ENCODE measurements around the gene PC. TPM values are rescaled to one million over a fixed set of nuclear protein-coding genes. Genes with fewer than 3 reads are reported as not detected.
A peak's percentile ranks its signal among the peaks of the same experiment; 100 is the strongest.

PC gene
- total RNA-seq, 1 donor from 2014 or later: 10.5 TPM

DNA sequence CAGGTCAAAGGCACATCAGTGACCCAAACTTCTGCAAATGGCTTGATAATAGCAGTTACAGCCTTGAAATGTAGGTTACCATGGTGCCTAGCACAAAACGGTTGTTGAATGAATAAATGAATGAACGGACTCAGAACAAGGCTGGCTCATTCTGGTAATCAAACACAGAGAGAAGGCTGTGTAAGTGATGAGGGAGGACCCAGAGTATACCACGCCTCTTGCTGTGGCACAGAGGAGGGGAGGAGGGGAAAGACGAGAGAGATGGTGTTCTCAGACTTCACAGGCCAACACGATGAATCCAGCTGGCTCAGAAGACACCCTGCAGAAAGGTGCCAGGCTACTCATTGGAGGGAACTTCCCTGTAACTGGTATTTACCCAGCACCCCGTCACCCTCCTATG, 38.3 kb downstream of the PC start:
- no peak overlapping the region for H3K4me2 ChIP-seq (ENCODE audit: low read length)
- H3K27ac ChIP-seq (ENCODE audit: low read depth, low read length): no peak overlapping the region
- Mint-ChIP-seq H3K9me3 (ENCODE audit: unreplicated experiment) (no peaks in the 10 kb centered on the region), H3K27ac (ENCODE audit: unreplicated experiment) (no peak overlapping the region), H3K4me3 (ENCODE audit: unreplicated experiment) (no peak overlapping the region), H3K4me1 (ENCODE audit: low read depth, unreplicated experiment) (no peaks in the 10 kb centered on the region), H3K27me3 (ENCODE audit: low read depth, unreplicated experiment) (no peaks in the 10 kb centered on the region), H3K36me3 (ENCODE audit: low read depth, unreplicated experiment) (peaks cover 6% of the 10 kb centered on the region)
- peaks cover under 1% of the 10 kb centered on the region for H4K20me1 ChIP-seq (ENCODE audit: insufficient read depth, low read length)
- no peak overlapping the region for H2AFZ ChIP-seq (ENCODE audit: low read depth, low read length)
- H3K36me3 ChIP-seq (ENCODE audit: insufficient read depth, low read length): no peaks in the 10 kb centered on the region
- no peak for DNase-seq (ENCODE audit: low read depth)
- H3K9ac ChIP-seq (ENCODE audit: low read length): no peak overlapping the region
- H3K9me3 ChIP-seq (ENCODE audit: insufficient read depth, low read depth, low read length): no peaks in the 10 kb centered on the region
- no peak for FAIRE-seq
- TF ChIP-seq, protein P1, sequence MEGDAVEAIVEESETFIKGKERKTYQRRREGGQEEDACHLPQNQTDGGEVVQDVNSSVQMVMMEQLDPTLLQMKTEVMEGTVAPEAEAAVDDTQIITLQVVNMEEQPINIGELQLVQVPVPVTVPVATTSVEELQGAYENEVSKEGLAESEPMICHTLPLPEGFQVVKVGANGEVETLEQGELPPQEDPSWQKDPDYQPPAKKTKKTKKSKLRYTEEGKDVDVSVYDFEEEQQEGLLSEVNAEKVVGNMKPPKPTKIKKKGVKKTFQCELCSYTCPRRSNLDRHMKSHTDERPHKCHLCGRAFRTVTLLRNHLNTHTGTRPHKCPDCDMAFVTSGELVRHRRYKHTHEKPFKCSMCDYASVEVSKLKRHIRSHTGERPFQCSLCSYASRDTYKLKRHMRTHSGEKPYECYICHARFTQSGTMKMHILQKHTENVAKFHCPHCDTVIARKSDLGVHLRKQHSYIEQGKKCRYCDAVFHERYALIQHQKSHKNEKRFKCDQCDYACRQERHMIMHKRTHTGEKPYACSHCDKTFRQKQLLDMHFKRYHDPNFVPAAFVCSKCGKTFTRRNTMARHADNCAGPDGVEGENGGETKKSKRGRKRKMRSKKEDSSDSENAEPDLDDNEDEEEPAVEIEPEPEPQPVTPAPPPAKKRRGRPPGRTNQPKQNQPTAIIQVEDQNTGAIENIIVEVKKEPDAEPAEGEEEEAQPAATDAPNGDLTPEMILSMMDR (IDR thresholded peaks at IDR 0.05; ENCODE audit: insufficient read depth, low read depth, low read length): no peak
- no peak for TF ChIP-seq EZH2 (IDR thresholded peaks at IDR 0.05; ENCODE audit: insufficient read depth, low read length)
- H3K27me3 ChIP-seq (ENCODE audit: insufficient read depth, low read length): no peaks in the 10 kb centered on the region
- H3K4me1 ChIP-seq (ENCODE audit: insufficient read depth, low read length): no peaks in the 10 kb centered on the region
- no peaks in the 10 kb centered on the region for H3K79me2 ChIP-seq (ENCODE audit: insufficient read depth, low read length)
- no peak overlapping the region for H3K4me3 ChIP-seq (ENCODE audit: insufficient read depth, low read depth, low read length)

DNA sequence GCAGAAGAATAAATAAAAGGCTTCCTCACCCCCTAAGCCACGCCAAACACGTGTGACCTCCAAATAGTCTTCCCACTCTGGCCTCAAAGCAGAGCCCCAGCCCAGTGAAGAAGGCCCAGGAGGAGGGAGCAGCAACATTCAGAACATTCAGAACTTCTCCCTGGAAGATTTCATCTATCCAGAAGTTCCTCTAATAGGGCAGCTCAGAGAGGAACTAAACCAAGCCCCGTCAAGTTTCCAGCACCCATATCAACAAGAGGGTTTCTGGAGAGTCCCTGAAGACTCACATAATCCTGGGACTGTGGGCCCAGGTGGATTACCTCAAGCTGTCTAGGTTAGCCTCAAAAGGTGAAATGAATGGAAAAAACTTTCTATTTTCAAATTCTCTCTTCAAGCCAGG, 39.4 kb downstream of the PC start:
- H4K20me1 ChIP-seq (ENCODE audit: insufficient read depth, low read length): peaks cover 6% of the 10 kb centered on the region
- DNase-seq (ENCODE audit: low read depth): no peak
- no peaks in the 10 kb centered on the region for H3K4me1 ChIP-seq (ENCODE audit: insufficient read depth, low read length)
- Mint-ChIP-seq H3K36me3 (ENCODE audit: low read depth, unreplicated experiment) (peaks cover 4% of the 10 kb centered on the region), H3K27ac (ENCODE audit: unreplicated experiment) (no peak overlapping the region), H3K27me3 (ENCODE audit: low read depth, unreplicated experiment) (no peaks in the 10 kb centered on the region), H3K4me1 (ENCODE audit: low read depth, unreplicated experiment) (no peaks in the 10 kb centered on the region), H3K9me3 (ENCODE audit: unreplicated experiment) (no peaks in the 10 kb centered on the region), H3K4me3 (ENCODE audit: unreplicated experiment) (no peak overlapping the region)
- no peak overlapping the region for H3K4me2 ChIP-seq (ENCODE audit: low read length)
- H3K36me3 ChIP-seq (ENCODE audit: insufficient read depth, low read length): no peaks in the 10 kb centered on the region
- H3K27me3 ChIP-seq (ENCODE audit: insufficient read depth, low read length): no peaks in the 10 kb centered on the region
- H3K79me2 ChIP-seq (ENCODE audit: insufficient read depth, low read length): no peaks in the 10 kb centered on the region
- H3K4me3 ChIP-seq (ENCODE audit: insufficient read depth, low read depth, low read length): no peak overlapping the region
- no peak overlapping the region for H2AFZ ChIP-seq (ENCODE audit: low read depth, low read length)
- no peak overlapping the region for H3K9ac ChIP-seq (ENCODE audit: low read length)
- no peak overlapping the region for H3K27ac ChIP-seq (ENCODE audit: low read depth, low read length)
- no peaks in the 10 kb centered on the region for H3K9me3 ChIP-seq (ENCODE audit: insufficient read depth, low read depth, low read length)
- TF ChIP-seq, protein P1 (IDR thresholded peaks at IDR 0.05; ENCODE audit: insufficient read depth, low read depth, low read length): no peak
- no peak for TF ChIP-seq EZH2 (IDR thresholded peaks at IDR 0.05; ENCODE audit: insufficient read depth, low read length)
- no peak for FAIRE-seq

DNA sequence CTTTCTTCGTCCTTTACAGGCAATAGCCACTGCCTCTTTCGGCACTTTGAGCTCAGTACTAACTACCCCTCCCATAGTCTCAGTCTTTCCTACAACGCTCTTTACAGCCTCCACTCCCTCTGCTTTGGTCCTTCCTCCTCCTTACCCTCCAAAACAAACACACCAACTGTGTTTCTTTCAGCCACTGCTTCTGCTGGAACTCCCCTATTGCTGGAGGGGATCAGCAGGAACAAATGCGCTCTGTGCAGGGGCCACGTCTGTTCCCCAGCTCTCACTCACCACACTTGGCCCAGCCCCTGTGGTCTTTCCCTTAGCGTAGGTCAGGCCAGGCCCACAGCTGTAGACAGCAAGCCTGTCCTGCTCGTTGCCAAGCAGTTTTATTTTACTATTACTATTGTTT, 42.3 kb downstream of the PC start:
- peaks cover 6% of the 10 kb centered on the region for H4K20me1 ChIP-seq (ENCODE audit: insufficient read depth, low read length)
- H3K79me2 ChIP-seq (ENCODE audit: insufficient read depth, low read length): no peaks in the 10 kb centered on the region
- H3K27me3 Mint-ChIP-seq (ENCODE audit: low read depth, unreplicated experiment): no peaks in the 10 kb centered on the region
- H3K27ac Mint-ChIP-seq (ENCODE audit: unreplicated experiment): no peak overlapping the region
- H3K4me3 ChIP-seq (ENCODE audit: insufficient read depth, low read depth, low read length): no peak overlapping the region
- H3K9me3 ChIP-seq (ENCODE audit: insufficient read depth, low read depth, low read length): no peaks in the 10 kb centered on the region
- no peaks in the 10 kb centered on the region for H3K36me3 ChIP-seq (ENCODE audit: insufficient read depth, low read length)
- H3K4me3 Mint-ChIP-seq (ENCODE audit: unreplicated experiment): peak overlapping the region; percentile 4
- TF ChIP-seq EZH2 (IDR thresholded peaks at IDR 0.05; ENCODE audit: insufficient read depth, low read length): no peak
- TF ChIP-seq, protein P1 (IDR thresholded peaks at IDR 0.05; ENCODE audit: insufficient read depth, low read depth, low read length): no peak
- H3K4me2 ChIP-seq (ENCODE audit: low read length): no peak overlapping the region
- no peaks in the 10 kb centered on the region for H3K27me3 ChIP-seq (ENCODE audit: insufficient read depth, low read length)
- DNase-seq (ENCODE audit: low read depth): no peak
- no peaks in the 10 kb centered on the region for H3K4me1 Mint-ChIP-seq (ENCODE audit: low read depth, unreplicated experiment)
- no peak for FAIRE-seq
- H3K36me3 Mint-ChIP-seq (ENCODE audit: low read depth, unreplicated experiment): peaks cover 4% of the 10 kb centered on the region
- no peaks in the 10 kb centered on the region for H3K9me3 Mint-ChIP-seq (ENCODE audit: unreplicated experiment)
- no peaks in the 10 kb centered on the region for H3K4me1 ChIP-seq (ENCODE audit: insufficient read depth, low read length)
- no peak overlapping the region for H3K9ac ChIP-seq (ENCODE audit: low read length)
- H2AFZ ChIP-seq (ENCODE audit: low read depth, low read length): no peak overlapping the region
- no peak overlapping the region for H3K27ac ChIP-seq (ENCODE audit: low read depth, low read length)

Measured in astrocyte (in vitro differentiated cells and primary cell).